Lower lobe of right lung (tissue), 2 donors: ENCODE results near the gene EVX1. TPM values are rescaled to one million over a fixed set of nuclear protein-coding genes. Genes with fewer than 3 reads are reported as not detected.

ENCODE experiments used
- ATAC-seq, 2 donors: fragments of 200-7000 bp; cut with Tn5 transposase; one replicate each; pipeline ENCODE4 v1.9.1; 2020 to 2022; ENCODE audit warnings: mild to moderate bottlenecking in 2 of 2, moderate library complexity in 2 of 2
- DNase-seq: peaks from one replicate; pipeline ENCODE4 v3.0.0-alpha.2; 2020
- H3K27ac ChIP-seq: fragments of 200-600 bp; one replicate; pipeline ENCODE4 v1.8.0; 2022
- H3K27me3 ChIP-seq: fragments of 200-600 bp; one replicate; pipeline ENCODE4 v1.8.0; 2022; ENCODE audit warnings: low read depth
- H3K36me3 ChIP-seq: fragments of 200-600 bp; one replicate; pipeline ENCODE4 v1.8.0; 2022; ENCODE audit warnings: mild to moderate bottlenecking
- H3K4me1 ChIP-seq: fragments of 200-600 bp; one replicate; pipeline ENCODE4 v1.8.0; 2022
- H3K4me3 ChIP-seq: fragments of 200-600 bp; one replicate; pipeline ENCODE4 v1.8.0; 2022; ENCODE audit warnings: mild to moderate bottlenecking
- H3K9me3 ChIP-seq: fragments of 200-600 bp; one replicate; pipeline ENCODE4 v1.8.0; 2022
- intact Hi-C: fragments of 100-400 bp; cut with DNase I; formaldehyde crosslinking; loops from one replicate; pipeline ENCODE4 v1.11.0; 2022
- total RNA-seq: library from RNA; stranded (reverse); fragmentation: NEBNext Ultra II Directional; extraction: Animal tissue kit (Norgen Biotek cat#: 25700); gene quantifications from one replicate; pipeline ENCODE4 v1.2.1, GENCODE V29; 2021
- TF ChIP-seq, protein P1 (sequence below): fragments of 200-600 bp; IDR thresholded peaks from one replicate; pipeline ENCODE4 v1.8.0; 2022; ENCODE audit warnings: antibody characterized with exemption, mild to moderate bottlenecking
- donor health status: DM: no; HTN: yes; CAD: no; lungs with severe emphysema.

The EVX1 gene
- total RNA-seq, 1 donor from 2014 or later = not detected

DNA sequence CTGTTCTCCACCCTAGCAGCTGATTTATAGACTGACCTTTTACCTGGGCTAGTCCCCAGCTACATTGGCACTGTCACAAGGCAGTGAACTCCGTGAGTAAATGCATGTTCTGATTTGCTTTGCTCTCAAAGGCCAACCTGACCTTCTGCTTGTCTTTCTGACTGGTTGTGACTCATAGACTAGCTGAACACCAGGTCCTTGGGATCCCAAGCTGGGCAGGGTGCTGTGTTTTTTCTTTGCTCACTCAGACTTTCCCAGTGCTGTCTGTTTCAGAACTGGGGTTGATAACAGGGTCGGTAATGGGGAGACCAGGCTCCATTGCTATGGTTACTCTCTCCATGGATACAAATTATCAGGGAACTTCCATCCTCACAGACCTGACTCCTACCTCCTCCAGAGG lies 35.0 kb downstream of the EVX1 start:
- peaks cover 9% of the 10 kb centered on the region for H3K9me3 ChIP-seq
- intact Hi-C loops = no loop called here
- no peaks in the 10 kb centered on the region for H3K4me1 ChIP-seq
- ATAC-seq = no peak
- H3K27me3 ChIP-seq = no peaks in the 10 kb centered on the region
- H3K36me3 ChIP-seq = no peaks in the 10 kb centered on the region
- H3K4me3 ChIP-seq = no peak overlapping the region
- TF ChIP-seq, protein P1, sequence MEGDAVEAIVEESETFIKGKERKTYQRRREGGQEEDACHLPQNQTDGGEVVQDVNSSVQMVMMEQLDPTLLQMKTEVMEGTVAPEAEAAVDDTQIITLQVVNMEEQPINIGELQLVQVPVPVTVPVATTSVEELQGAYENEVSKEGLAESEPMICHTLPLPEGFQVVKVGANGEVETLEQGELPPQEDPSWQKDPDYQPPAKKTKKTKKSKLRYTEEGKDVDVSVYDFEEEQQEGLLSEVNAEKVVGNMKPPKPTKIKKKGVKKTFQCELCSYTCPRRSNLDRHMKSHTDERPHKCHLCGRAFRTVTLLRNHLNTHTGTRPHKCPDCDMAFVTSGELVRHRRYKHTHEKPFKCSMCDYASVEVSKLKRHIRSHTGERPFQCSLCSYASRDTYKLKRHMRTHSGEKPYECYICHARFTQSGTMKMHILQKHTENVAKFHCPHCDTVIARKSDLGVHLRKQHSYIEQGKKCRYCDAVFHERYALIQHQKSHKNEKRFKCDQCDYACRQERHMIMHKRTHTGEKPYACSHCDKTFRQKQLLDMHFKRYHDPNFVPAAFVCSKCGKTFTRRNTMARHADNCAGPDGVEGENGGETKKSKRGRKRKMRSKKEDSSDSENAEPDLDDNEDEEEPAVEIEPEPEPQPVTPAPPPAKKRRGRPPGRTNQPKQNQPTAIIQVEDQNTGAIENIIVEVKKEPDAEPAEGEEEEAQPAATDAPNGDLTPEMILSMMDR = no peak
- H3K27ac ChIP-seq = no peak overlapping the region
- no peak for DNase-seq

DNA sequence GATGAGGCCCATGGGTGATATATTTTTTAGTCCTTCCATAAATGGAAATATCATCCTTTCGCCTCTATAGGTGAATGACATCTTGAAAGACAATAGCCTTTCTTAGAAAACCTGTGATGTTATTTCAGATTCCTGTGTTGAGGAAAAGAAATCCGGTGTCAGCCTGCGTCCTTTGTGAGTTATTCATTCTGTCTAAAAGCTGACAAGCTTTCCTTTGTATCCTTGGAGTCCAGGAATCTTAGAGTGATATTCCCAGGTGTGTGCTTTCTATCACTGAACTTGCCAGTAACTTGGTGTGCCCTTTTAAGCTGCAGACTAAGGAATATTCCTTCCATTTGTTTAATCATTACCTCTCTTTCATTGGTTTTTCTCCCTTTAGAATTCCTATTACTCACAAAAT lies 41.0 kb downstream of the EVX1 start:
- TF ChIP-seq, protein P1 = no peak
- H3K36me3 ChIP-seq = no peaks in the 10 kb centered on the region
- H3K4me1 ChIP-seq = no peaks in the 10 kb centered on the region
- H3K9me3 ChIP-seq = no peaks in the 10 kb centered on the region
- peaks cover 7% of the 10 kb centered on the region for H3K27me3 ChIP-seq
- intact Hi-C loops = no loop called here
- H3K4me3 ChIP-seq = no peak overlapping the region
- H3K27ac ChIP-seq = no peak overlapping the region
- no peak for DNase-seq
- ATAC-seq = no peak

DNA sequence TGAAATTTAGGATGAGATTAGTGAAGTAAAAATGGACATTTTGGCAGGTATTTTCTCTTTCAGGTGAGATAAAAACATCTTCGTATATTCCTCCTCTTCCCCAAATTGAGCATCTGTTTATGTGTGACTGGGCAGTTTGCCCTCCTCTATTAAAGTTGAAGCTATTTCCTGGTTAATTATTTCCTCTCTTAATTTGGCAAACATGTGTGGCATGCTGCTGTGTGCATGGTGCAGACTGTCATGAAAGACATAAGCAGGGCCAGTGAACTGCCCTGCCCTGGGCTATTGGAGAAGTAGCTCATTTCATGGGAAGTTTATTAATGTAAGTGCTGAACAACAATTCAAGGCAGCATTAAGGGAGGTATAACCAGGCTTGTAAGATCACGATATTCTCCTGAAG lies 52.6 kb downstream of the EVX1 start:
- ATAC-seq (no peak), DNase-seq (no peak)
- Histone ChIP-seq H3K27me3 (peaks cover 5% of the 10 kb centered on the region), H3K4me1 (no peaks in the 10 kb centered on the region), H3K4me3 (no peak overlapping the region), H3K27ac (no peak overlapping the region), H3K9me3 (no peaks in the 10 kb centered on the region), H3K36me3 (no peaks in the 10 kb centered on the region)
- intact Hi-C loops = no loop called here
- TF ChIP-seq, protein P1 = no peak

DNA sequence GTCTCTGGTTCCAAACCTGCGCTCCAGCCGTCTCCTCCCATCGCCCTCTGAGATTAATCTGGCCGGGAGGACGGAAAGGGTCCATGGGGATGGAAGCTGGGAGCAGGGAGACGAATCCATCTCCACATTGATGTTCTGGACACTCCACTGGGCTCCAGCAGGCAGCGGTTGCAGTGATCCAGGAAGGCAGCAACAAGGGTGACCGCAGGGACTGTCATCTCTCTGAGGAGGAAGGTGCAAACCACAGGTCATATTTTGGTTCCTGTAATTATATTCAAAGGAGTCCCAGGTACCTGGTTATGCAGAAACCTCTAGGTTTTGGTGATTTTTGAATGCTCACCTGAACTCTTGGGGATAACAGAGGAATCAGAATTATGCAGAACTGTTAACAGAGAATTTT lies 54.8 kb downstream of the EVX1 start:
- TF ChIP-seq, protein P1 = no peak
- ATAC-seq (no peak), DNase-seq (no peak)
- Histone ChIP-seq H3K27ac (no peak overlapping the region), H3K4me3 (no peak overlapping the region), H3K9me3 (no peaks in the 10 kb centered on the region), H3K36me3 (no peaks in the 10 kb centered on the region), H3K27me3 (peaks cover 5% of the 10 kb centered on the region), H3K4me1 (no peaks in the 10 kb centered on the region)
- intact Hi-C loops = no loop called here

Other genes with a start within 250 kb of the EVX1 start
- 0.77 TPM for gene HOXA1, start 146.8 kb upstream of the EVX1 start, total RNA-seq
- 1.5 TPM for gene HOXA2, start 140.1 kb upstream of the EVX1 start, total RNA-seq
- 8.5 TPM for gene HOXA4, start 112.0 kb upstream of the EVX1 start, total RNA-seq
- gene HOXA5, start 99.1 kb upstream of the EVX1 start, total RNA-seq = 16.0 TPM
- gene HOXA6, start 95.0 kb upstream of the EVX1 start, total RNA-seq = 4.6 TPM
- gene HOXA3, start 90.2 kb upstream of the EVX1 start, total RNA-seq = 4.6 TPM
- 2.2 TPM for gene HOXA7, start 86.1 kb upstream of the EVX1 start, total RNA-seq
- 1.7 TPM for gene HOXA9, start 77.3 kb upstream of the EVX1 start, total RNA-seq
- gene HOXA10, start 68.5 kb upstream of the EVX1 start, total RNA-seq = 0.38 TPM
- gene HOXA11, start 57.6 kb upstream of the EVX1 start, total RNA-seq = not detected
- not detected for gene HOXA13, start 42.7 kb upstream of the EVX1 start, total RNA-seq